Lung (tissue), 12 donors: ENCODE data around the gene NME8. TPM values are rescaled to one million over a fixed set of nuclear protein-coding genes. Genes with fewer than 3 reads are reported as not detected.
A peak's percentile ranks its signal among the peaks of the same experiment; 100 is the strongest.

Source experiments
- ATAC-seq: fragments of 200-7000 bp; cut with Tn5 transposase; one replicate; pipeline ENCODE4 v1.9.1; 2020; ENCODE audit warnings: moderate number of reproducible peaks; ENCODE audit not compliant: insufficient read depth, low FRiP score
- DNase-seq, 3 donors: peaks; one replicate each; pipeline ENCODE4 v3.0.0-alpha.2; 2013 to 2017
- H3K27ac ChIP-seq, 2 donors: one replicate each; pipeline ENCODE4 v1.5.1; 2013; ENCODE audit warnings: mild to moderate bottlenecking in 2 of 2, moderate library complexity in 2 of 2, control low read depth in 1 of 2, inconsistent platforms in 1 of 2, low read depth in 1 of 2, low read length in 1 of 2
- H3K27me3 ChIP-seq, 3 donors: one replicate each; pipeline ENCODE4 v1.5.1; 2013; ENCODE audit warnings: low read length in 2 of 3; ENCODE audit not compliant: control insufficient read depth in 3 of 3, insufficient read depth in 3 of 3
- H3K36me3 ChIP-seq, 4 donors: one replicate each; pipeline ENCODE4 v1.5.1; 2013; ENCODE audit warnings: low read length in 4 of 4, mild to moderate bottlenecking in 1 of 4, moderate library complexity in 1 of 4; ENCODE audit not compliant: control insufficient read depth in 4 of 4, insufficient read depth in 4 of 4
- H3K4me1 ChIP-seq, 5 donors: one replicate each; pipeline ENCODE4 v1.5.1; 2013; ENCODE audit warnings: low read length in 5 of 5, mild to moderate bottlenecking in 2 of 5, moderate library complexity in 1 of 5; ENCODE audit not compliant: control insufficient read depth in 5 of 5, insufficient read depth in 5 of 5
- H3K4me3 ChIP-seq: one replicate; pipeline ENCODE4 v1.5.1; 2013; ENCODE audit warnings: mild to moderate bottlenecking, control low read depth, moderate library complexity
- H3K9ac ChIP-seq, 2 donors: one replicate each; pipeline ENCODE4 v1.5.1; 2013; ENCODE audit warnings: low read length in 2 of 2, control low read depth in 1 of 2; ENCODE audit not compliant: insufficient read depth in 1 of 2
- H3K9me3 ChIP-seq, 4 donors: one replicate each; pipeline ENCODE4 v1.5.1; 2013; ENCODE audit warnings: low read length in 3 of 4, mild to moderate bottlenecking in 1 of 4, moderate library complexity in 1 of 4; ENCODE audit not compliant: control insufficient read depth in 4 of 4, insufficient read depth in 3 of 4
- CTCF ChIP-seq: IDR thresholded peaks from 2 replicates; pipeline ENCODE4 v1.5.1; 2012; ENCODE audit warnings: mild to moderate bottlenecking; ENCODE audit errors: control extremely low read depth, extremely low read depth
- WGBS, 2 donors: extraction: QIAGEN DNeasy Blood & Tissue Kit; methylation state at CpG; one replicate each; pipeline ENCODE4 v1.1.7; 2013; 5-methylcytosine and 5-hydroxymethylcytosine counted together
- polyA plus RNA-seq, 2 donors: library from polyadenylated mRNA; stranded (reverse); fragments of 200-250 nt; gene quantifications; one replicate each; pipeline ENCODE4 v1.2.1, GENCODE V29; 2013
- total RNA-seq, 2 donors: library from RNA; depleted of rRNA in 1 of 2; stranded (reverse); fragments of >200 nt in 1 of 2; gene quantifications; one replicate each; pipeline ENCODE4 v1.2.1, GENCODE V29; 2014 to 2021
- donor health status: control.
- donor health status: control.
- donor health status: Bipolar disorder and iron deficiency.
- donor health status: healthy.
- donor health status: DM: yes; HTN: yes; CAD: no.

NME8 gene
- total and polyA plus RNA-seq, 4 donors = 0.28 to 1.8 (median 0.71) TPM

DNA sequence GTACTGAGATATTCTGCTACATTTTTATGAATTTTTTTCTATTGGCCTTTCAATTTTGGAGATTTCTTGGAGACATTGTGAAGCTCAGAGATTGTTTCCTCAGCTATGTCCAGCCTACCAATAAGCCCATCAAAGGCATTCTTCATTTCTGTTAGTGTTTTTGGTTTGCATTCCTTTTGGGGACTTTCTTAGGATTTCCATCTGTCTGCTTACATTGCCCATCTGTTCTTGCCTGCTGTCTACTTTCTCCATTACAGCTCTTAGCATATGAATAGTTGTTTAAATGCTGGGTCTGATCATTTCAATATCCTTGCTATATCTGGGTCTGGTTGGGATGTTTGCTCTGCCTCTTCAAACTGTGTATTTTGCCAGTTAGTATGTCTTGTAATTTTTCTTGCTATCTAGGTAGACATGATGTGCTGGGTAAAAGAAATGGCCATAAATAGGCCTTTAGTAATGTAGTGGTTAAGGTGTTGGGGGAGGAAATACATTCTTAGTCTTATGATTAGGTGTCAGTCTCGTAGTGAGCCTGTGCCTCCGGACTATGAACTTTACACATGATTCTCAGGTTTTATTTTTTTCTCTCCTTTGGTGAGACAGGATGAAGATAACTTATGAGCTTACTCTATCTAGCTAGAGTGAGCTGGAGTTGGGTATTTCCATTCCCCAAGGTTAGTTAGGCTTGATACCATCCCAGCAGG is 32.6 kb upstream of the NME8 start:
- peaks cover 0 to 3% (median 0%) of the 10 kb centered on the region in 4 donors for H3K9me3 ChIP-seq
- no peak overlapping the region for H3K4me3 ChIP-seq
- no peak for TF ChIP-seq CTCF
- no peaks in the 10 kb centered on the region for H3K36me3 ChIP-seq
- no peak overlapping the region for H3K27ac ChIP-seq
- 67 to 81% methylated on average over 2 of the region's 2 CpGs for WGBS, 2 donors
- DNase-seq = peak in 2 of 3 donors; percentile 33 to 37
- H3K27me3 ChIP-seq = no peaks in the 10 kb centered on the region
- peaks cover 0 to 18% (median 0%) of the 10 kb centered on the region in 5 donors for H3K4me1 ChIP-seq
- H3K9ac ChIP-seq = no peak overlapping the region
- ATAC-seq = no peak

DNA sequence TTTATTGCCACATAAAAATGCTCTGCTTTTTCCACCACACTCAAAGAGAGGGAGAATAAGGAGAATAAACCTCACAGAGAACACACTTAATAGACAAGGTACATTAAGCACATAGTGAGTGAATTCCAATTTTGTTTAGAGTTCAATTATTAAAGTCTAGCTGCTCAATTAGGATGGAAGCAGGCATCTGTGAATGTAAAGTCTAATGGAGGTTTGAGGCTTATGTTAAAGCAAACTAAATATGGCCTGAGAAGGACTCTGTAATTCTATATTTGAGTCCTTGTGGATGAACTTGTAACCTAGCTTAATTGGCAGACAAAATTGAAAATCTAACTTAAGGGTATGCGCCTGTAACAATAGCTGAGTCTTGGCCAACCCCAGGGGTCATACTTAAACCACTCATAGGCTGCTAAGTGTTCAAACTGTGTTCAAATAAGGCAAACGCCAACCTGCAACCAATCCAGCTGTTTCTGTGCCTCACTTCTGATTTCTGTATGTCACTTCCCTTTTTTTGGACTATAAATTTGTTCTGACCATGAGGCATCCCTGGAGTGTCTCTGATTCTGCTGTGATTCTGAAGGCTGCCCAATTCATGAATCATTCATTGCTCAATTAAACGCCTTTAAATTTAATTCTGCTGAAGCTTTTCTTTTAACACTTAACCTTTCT is 31.3 kb upstream of the NME8 start:
- Histone ChIP-seq H3K9me3 (peaks cover 0 to 6% (median 2%) of the 10 kb centered on the region in 4 donors), H3K4me1 (peaks cover 0 to 18% (median 0%) of the 10 kb centered on the region in 5 donors), H3K27me3 (no peaks in the 10 kb centered on the region), H3K36me3 (no peaks in the 10 kb centered on the region), H3K9ac (no peak overlapping the region), H3K4me3 (no peak overlapping the region), H3K27ac (no peak overlapping the region)
- DNase-seq = no peak
- ATAC-seq = no peak
- TF ChIP-seq CTCF = no peak
- WGBS, 2 donors = 67 to 72% methylated on average over 3 of the region's 3 CpGs

- no peak for DNase-seq
- no peak for ATAC-seq
- peaks cover 0 to 18% (median 0%) of the 10 kb centered on the region in 5 donors for H3K4me1 ChIP-seq
- no peak overlapping the region for H3K27ac ChIP-seq
- H3K27me3 ChIP-seq = no peaks in the 10 kb centered on the region
- no peak overlapping the region for H3K4me3 ChIP-seq
- no peak overlapping the region for H3K9ac ChIP-seq
- peaks cover 0 to 6% (median 2%) of the 10 kb centered on the region in 4 donors for H3K9me3 ChIP-seq
- no peaks in the 10 kb centered on the region for H3K36me3 ChIP-seq
- 68 to 79% methylated on average over 2 of the region's 2 CpGs for WGBS, 2 donors
- TF ChIP-seq CTCF = no peak
Observed at GRCh38 chr7:37817591-37817960, 30.8 kb upstream of the NME8 start.
